ENCODE data around the gene ROBO1. TPM values are rescaled to one million over a fixed set of nuclear protein-coding genes. Genes with fewer than 3 reads are reported as not detected.

ROBO1 gene
- polyA plus RNA-seq, 4 donors, result 80.6 to 111 (median 101) TPM

- no peak for DNase-seq (ENCODE audit: low read depth in 4 of 4, low spot score in 3 of 4)
These were observed 900.1 kb downstream of the ROBO1 start for GRCh38 chr3:78867409-78868372.

GRCh38 chr3:78863306-78864203, 904.2 kb downstream of the ROBO1 start:
- DNase-seq (ENCODE audit: low read depth in 4 of 4, low spot score in 3 of 4), result no peak

GRCh38 chr3:78861156-78861555, 906.6 kb downstream of the ROBO1 start:
- DNase-seq (ENCODE audit: low read depth in 4 of 4, low spot score in 3 of 4), result no peak

DNA sequence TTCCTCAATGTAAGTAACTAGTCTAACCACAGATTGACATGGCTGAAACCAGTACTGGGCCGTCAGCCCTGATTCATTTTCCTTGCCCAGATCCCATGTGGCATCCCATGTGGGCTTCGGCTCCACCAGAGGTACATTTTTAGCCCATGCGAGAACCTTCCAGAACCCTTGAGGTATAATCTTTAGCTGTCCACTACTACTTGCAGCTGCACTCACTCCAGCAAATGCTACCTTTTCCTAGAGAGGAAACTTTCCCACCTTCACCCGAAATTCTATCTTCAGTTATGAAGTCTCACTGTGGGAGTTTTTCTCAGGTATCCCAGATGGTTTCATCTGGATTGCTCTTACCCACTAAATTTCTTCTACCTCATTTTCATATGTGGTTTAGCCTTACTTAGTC, 907.2 kb downstream of the ROBO1 start:
- no peak for DNase-seq (ENCODE audit: low read depth in 4 of 4, low spot score in 3 of 4)

DNA sequence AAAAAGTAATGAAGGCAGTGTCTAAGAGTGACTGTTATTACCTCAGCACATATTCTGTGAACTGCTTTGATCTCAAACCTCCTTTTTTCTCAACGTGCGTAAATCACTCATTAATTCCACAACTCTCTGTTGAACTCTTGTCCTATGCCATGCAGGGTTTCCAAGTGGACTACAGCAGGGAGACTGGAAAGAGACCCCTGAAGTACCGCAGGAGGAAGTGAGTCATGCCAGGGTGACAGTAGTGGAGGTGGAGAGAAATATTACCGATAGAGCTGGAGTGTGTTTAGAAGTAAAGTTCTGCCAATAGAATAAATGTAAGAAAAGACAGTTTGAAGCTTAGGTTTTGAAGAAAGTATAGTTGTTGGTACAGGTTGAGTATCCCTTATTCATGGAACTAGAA, 908.9 kb downstream of the ROBO1 start:
- no peak for DNase-seq (ENCODE audit: low read depth in 4 of 4, low spot score in 3 of 4)

GRCh38 chr3:78858174-78858573, 909.6 kb downstream of the ROBO1 start:
- DNase-seq (ENCODE audit: low read depth in 4 of 4, low spot score in 3 of 4), result no peak

DNA sequence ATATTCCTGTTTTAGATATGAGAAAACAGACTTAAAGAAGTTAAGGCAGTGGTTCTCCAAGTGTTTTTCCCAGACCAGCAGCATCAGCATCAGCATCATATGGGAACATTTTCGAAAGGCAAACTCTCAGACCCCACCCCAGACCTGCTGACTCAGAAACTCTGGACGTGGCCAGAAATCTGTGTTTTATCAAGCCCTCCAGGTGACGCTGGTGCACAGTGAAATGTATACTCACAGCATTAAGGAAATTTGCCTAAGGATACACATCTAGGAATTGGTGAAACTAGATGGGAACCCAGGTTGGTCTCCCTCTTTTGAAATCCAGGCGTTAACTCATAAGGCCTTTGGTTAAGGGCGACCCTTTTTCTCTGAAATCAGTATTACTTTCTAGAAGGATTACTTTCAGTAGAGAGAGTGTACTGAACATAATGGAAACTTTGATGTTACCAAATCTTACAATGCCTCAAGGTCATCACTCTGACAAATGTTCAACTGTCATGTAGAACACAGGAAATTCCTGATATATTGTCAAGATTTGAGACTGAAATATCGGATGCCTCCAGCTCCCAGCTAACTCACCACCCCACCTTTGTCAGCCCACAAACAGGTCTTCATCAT, 910.2 kb downstream of the ROBO1 start:
- DNase-seq (ENCODE audit: low read depth in 4 of 4, low spot score in 3 of 4), result no peak

DNA sequence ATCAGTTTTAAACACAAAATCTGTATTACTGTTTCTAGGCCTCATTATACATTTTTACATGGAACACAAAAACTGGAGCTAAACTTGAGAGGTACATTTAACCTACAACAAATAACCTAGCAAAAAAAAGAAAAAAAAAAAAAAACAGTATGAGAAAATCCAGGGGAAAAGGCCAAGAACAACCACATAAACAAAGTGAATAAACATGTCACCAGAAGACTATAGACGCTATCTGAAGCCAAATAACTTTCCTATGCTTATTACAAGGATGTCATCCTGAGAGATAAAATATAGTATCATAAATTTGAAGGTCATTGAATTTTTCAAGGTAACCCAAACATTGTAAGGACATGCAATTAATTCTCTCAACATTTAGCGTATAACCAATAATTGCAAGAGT, 911.6 kb downstream of the ROBO1 start:
- no peak for DNase-seq (ENCODE audit: low read depth in 4 of 4, low spot score in 3 of 4)

- no peak for DNase-seq (ENCODE audit: low read depth in 4 of 4, low spot score in 3 of 4)
These were observed 912.6 kb downstream of the ROBO1 start for GRCh38 chr3:78855190-78855589.

DNA sequence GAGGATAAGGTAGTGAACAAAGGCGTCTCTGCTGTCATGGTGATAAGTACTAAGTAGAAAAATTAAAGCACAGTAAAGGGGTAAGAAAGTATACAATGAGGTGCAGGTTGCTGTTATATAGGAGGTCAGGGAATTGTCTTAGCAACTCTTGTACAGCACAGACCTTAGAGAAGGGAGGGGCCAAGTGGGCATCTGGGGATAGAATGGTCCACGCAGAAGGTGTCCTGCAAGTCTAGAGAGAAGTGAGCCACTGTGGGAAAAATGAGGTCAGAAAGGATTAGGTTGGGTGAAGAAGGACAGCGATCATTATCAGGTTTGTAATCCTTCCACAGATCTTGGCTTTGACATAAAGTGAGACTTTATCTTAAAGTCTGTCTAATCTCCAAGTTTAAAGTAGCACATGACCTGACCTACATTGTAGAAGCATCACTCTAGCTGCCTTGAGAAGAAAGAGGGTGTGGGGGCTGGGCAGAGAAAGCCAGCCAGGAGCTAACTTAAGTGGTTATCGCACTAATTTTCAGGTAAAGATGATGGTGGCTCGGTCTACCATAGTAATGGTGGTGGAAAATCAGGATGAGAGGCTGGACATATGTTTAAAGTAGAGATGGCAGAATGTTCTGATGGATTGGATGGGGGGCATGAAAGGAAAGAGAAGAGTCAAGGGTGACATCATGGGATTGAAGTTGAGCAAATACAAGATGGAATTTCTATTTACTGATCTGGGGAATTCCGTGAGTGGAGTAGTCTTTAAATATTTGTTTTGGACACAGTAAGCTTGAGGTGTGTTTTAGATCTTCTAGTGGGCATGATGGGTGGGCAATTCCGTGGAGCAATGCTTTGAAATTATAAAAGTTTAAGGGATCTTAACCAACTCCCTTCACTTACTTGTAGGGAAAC, 919.2 kb downstream of the ROBO1 start:
- DNase-seq (ENCODE audit: low read depth in 4 of 4, low spot score in 3 of 4), result no peak

DNA sequence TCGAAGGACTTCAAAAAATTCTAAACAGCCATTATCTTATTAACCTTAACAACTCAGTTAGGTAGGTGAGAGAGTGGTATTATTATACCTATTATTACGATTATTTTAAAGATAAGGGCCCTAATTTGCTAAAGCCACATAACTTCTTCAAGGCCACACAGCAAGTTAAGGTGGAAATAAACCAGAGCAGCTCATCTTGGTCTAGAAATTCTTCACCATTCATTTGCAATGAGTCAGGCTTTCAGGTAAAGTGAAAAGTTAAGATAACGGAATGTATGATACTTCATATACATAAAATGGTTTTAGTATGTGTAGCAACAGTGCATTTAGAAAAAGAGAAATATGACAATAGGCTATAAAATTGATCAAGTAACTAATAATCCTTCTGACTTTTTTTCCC, 920.2 kb downstream of the ROBO1 start:
- DNase-seq (ENCODE audit: low read depth in 4 of 4, low spot score in 3 of 4), result no peak

GRCh38 chr3:78847203-78847602, 920.6 kb downstream of the ROBO1 start:
- no peak for DNase-seq (ENCODE audit: low read depth in 4 of 4, low spot score in 3 of 4)

DNA sequence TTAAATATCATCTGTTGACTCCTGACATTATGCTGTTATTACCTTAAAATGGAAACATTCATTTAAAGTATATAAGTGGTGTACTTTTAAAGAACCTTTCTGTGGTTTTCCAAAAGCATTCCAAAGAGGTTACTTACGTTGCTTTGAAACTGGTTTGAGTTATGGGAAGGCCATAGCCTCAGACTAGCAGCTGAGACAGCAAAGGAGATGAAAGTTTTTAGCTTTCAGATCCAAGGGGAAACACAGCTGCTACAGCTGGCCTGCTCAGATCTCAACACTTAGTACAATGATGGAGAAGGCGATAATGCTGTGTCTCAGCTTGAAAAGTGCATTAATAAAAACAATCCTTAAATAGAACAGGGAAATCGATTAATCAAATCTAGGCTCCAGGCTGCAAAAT, 921.1 kb downstream of the ROBO1 start:
- DNase-seq (ENCODE audit: low read depth in 4 of 4, low spot score in 3 of 4), result peak; percentile 35 to 55 (median 41)

DNA sequence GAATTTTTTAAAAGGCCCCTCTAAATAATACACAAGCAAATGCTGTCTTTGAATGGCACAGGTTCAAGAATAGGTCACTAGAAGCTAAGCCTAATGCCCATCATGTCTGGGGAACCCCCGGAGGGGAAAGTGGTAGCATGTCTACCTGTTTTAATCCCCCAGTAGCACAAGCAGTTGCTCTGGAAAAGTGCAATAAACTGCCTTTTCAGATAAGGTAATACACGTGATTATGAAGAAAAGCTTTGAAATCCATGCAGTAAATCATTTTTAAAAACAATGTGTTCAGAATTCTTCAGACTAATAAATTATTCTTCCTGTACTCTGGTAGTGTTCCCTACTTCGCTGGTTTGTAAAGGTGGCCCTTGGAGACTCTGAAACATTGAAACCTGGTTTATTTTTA, 922.2 kb downstream of the ROBO1 start:
- DNase-seq (ENCODE audit: low read depth in 4 of 4, low spot score in 3 of 4), result no peak

DNA sequence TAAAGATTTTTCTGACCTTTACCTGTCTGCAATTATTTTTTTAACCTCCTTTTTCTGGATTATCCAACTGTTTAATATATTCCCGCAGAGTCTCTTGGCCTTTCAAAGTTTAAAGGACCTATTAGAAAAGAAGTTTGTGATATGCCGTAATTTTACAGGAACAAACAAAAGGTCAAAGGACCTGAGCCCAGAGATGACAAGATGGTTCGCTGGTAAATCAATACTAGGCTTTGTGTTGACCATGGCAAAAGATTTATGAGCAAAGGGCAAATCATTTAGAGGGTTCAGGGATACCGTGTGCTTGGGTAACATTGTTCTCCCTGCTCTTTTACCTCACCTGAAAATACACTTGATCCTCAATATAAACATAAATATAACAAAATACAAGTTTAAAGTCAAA, 923.5 kb downstream of the ROBO1 start:
- DNase-seq (ENCODE audit: low read depth in 4 of 4, low spot score in 3 of 4), result no peak

- no peak for DNase-seq (ENCODE audit: low read depth in 4 of 4, low spot score in 3 of 4)
These were observed 928.1 kb downstream of the ROBO1 start for GRCh38 chr3:78839693-78840092.

DNA sequence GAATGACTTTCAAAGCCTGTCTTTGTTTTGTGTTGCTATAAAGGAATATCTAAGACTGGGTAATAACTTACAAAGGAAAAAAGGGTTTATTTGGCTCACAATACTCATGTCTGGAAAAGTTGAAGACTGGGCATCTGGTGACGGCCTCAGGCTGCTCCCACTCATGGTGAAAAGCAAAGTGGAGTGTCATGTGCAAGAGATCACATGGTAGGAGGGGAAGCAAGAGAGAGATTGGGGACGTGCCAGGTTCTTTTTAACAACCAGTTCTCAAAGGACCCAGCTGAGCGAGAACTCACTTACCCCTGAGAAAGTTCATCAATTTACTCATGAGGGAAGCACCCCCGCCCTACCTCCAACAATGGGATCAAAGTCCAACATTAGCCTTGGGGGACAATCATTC, 929.4 kb downstream of the ROBO1 start:
- DNase-seq (ENCODE audit: low read depth in 4 of 4, low spot score in 3 of 4), result no peak

DNA sequence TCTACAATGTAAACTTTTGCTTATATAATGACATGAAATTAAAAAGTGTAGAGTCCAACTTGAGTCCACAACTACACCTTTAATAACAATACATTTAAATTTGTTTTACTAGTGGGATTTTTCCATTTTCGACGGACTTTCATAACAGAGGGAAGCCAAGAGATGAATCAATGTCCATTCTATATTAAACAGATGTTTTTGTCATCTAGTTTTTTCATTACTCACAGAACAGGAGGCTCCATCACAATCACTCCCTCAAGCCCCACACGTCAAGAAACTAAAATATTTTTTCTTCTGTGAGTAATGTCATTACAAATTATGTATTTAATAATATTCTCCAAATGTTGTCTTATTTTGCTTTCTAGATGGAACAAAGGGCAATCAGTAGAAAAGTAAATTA, 932.9 kb downstream of the ROBO1 start:
- no peak for DNase-seq (ENCODE audit: low read depth in 4 of 4, low spot score in 3 of 4)

GRCh38 chr3:78832785-78833204, 935.0 kb downstream of the ROBO1 start:
- DNase-seq (ENCODE audit: low read depth in 4 of 4, low spot score in 3 of 4), result no peak

DNA sequence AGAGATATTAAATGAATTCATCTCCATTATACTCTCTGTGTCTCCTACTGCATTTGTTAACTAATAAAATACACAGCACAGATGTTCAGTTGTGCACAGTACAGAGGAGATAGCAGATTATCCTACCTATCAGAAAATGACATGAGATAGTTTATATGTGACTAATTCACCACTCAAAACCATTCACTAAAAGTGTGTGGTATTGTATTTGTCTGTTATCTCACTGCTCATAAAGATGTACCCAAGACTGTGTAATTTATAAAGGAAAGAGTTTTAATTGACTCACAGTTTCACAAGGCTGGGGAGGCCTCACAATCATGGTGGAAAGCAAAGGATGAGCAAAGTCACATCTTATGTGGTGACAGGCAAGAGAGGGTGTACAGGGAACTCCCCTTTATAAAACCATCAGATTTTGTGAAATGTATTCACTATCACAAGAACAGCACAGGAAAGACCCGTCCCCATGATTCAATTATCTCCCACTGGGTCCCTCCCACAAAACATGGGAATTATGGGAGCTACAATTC, 936.3 kb downstream of the ROBO1 start:
- no peak for DNase-seq (ENCODE audit: low read depth in 4 of 4, low spot score in 3 of 4)

All from right renal pelvis (tissue), 4 donors.